SK-N-SH (cell line): ENCODE data around the gene DENND2C. TPM values are rescaled to one million over a fixed set of nuclear protein-coding genes. Genes with fewer than 3 reads are reported as not detected.

Experiments used
- CTCF ChIA-PET: fragments of 300-600, 350-600 bp; formaldehyde crosslinking; extraction: SDS; loops from one replicate; lab custom pipeline; 2021; lab: Yijun Ruan, JAX
- POLR2A ChIA-PET: fragments of 350-600 bp; sonication (Branson Sonifier 250); formaldehyde crosslinking; extraction: SDS; loops from one replicate; lab custom pipeline; 2020; ENCODE audit warnings: antibody characterized with exemption, inconsistent platforms; lab: Yijun Ruan, JAX
- DNase-seq: peaks from one replicate; pipeline ENCODE4 v3.0.0; 2012
- H2AFZ ChIP-seq: fragments of 200-600 bp; sonication (generic); 2 replicates; pipeline ENCODE4 v1.8.1; 2016; ENCODE audit warnings: antibody characterized with exemption, mild to moderate bottlenecking, low read depth
- H3F3A ChIP-seq: fragments of 200-600 bp; sonication (generic); replicated peaks from 2 replicates; pipeline ENCODE3; 2016; ENCODE audit warnings: antibody characterized with exemption, mild to moderate bottlenecking; ENCODE audit not compliant: insufficient read depth
- H3K27ac ChIP-seq, 2 experiments: fragments of 200-500 bp in 1 of 2; fragments of 200-600 bp in 1 of 2; sonication (Bioruptor generic) in 1 of 2; sonication (generic), shearing (Covaris generic) in 1 of 2; 2 replicates each; pipeline versions ENCODE4 v1.5.1 to v1.6.1; 2014 to 2016; ENCODE audit warnings: low read depth in 2 of 2, inconsistent platforms in 1 of 2, low read length in 1 of 2, mild to moderate bottlenecking in 1 of 2, mixed read lengths in 1 of 2
- H3K27me3 ChIP-seq: fragments of 200-600 bp; sonication (generic), shearing (Covaris generic); 2 replicates; pipeline ENCODE4 v1.6.1; 2016; ENCODE audit warnings: mixed run types; ENCODE audit not compliant: insufficient read depth
- H3K36me3 ChIP-seq, 2 experiments: fragments of 200-500 bp in 1 of 2; fragments of 200-600 bp in 1 of 2; sonication (Bioruptor generic) in 1 of 2; sonication (generic) in 1 of 2; replicated peaks in 1 of 2; 2 replicates each; pipeline versions ENCODE3 to v1.5.1; 2014 to 2016; ENCODE audit warnings: low read length in 1 of 2, mild to moderate bottlenecking in 1 of 2; ENCODE audit not compliant: insufficient read depth in 2 of 2, control insufficient read depth in 1 of 2
- H3K4me1 ChIP-seq, 2 experiments: fragments of 200-500 bp in 1 of 2; fragments of 200-600 bp in 1 of 2; sonication (Bioruptor generic) in 1 of 2; sonication (generic), shearing (Covaris generic) in 1 of 2; 2 replicates each; pipeline versions ENCODE4 v1.5.1 to v1.6.1; 2014 to 2016; ENCODE audit warnings: low read depth in 1 of 2, low read length in 1 of 2, mixed run types in 1 of 2; ENCODE audit not compliant: insufficient read depth in 2 of 2, control insufficient read depth in 1 of 2
- H3K4me2 ChIP-seq: fragments of 200-600 bp; sonication (generic), shearing (Covaris generic); 2 replicates; pipeline ENCODE4 v1.6.1; 2017; ENCODE audit warnings: mixed run types
- H3K4me3 ChIP-seq, 2 experiments: fragments of 200-500 bp in 1 of 2; fragments of 200-600 bp in 1 of 2; sonication (Bioruptor generic) in 1 of 2; sonication (generic), shearing (Covaris generic) in 1 of 2; 2 replicates each; pipeline versions ENCODE4 v1.5.1 to v1.8.1; 2014 to 2016; ENCODE audit warnings: low read depth in 2 of 2, inconsistent platforms in 1 of 2, low read length in 1 of 2, mild to moderate bottlenecking in 1 of 2, mixed read lengths in 1 of 2, moderate library complexity in 1 of 2
- H3K79me2 ChIP-seq: fragments of 200-600 bp; sonication (generic); 2 replicates; pipeline ENCODE4 v1.8.1; 2017; ENCODE audit warnings: mild to moderate bottlenecking; ENCODE audit not compliant: insufficient read depth
- H3K9ac ChIP-seq: fragments of 200-600 bp; sonication (generic); 2 replicates; pipeline ENCODE4 v1.6.1; 2017; ENCODE audit warnings: mixed run types
- H3K9me2 ChIP-seq: fragments of 200-600 bp; sonication (generic); 2 replicates; pipeline ENCODE4 v1.6.1; 2017; ENCODE audit warnings: mixed run types
- H3K9me3 ChIP-seq: fragments of 200-600 bp; sonication (generic); 2 replicates; pipeline ENCODE4 v1.6.1; 2017; ENCODE audit warnings: mixed run types, mild to moderate bottlenecking, moderate library complexity
- H4K20me1 ChIP-seq: fragments of 200-600 bp; sonication (generic); 2 replicates; pipeline ENCODE4 v1.6.1; 2017; ENCODE audit warnings: mild to moderate bottlenecking, mixed run types; ENCODE audit not compliant: insufficient read depth
- EZH2phosphoT487 ChIP-seq: fragments of 200-600 bp; sonication (generic); IDR thresholded peaks from 2 replicates; pipeline ENCODE4 v1.6.1; 2017; ENCODE audit warnings: low read depth, mixed run types, mild to moderate bottlenecking, antibody characterized with exemption, moderate library complexity, borderline replicate concordance
- FOXJ3 ChIP-seq: sonication (generic); formaldehyde crosslinking; IDR thresholded peaks from 2 replicates; pipeline ENCODE4 v1.5.1; 2020; ENCODE audit warnings: mild to moderate bottlenecking, missing genetic modification reagents
- FOXM1 ChIP-seq: IDR thresholded peaks from 2 replicates; pipeline ENCODE4 v1.4.0; 2012; ENCODE audit warnings: low read depth, mild to moderate bottlenecking
- GABPA ChIP-seq: IDR thresholded peaks from 2 replicates; pipeline ENCODE4 v1.4.0; 2012; ENCODE audit warnings: low read depth, mild to moderate bottlenecking
- GATA2 ChIP-seq: sonication (generic); formaldehyde crosslinking; IDR thresholded peaks from 2 replicates; pipeline ENCODE4 v1.5.0; 2020; ENCODE audit warnings: mild to moderate bottlenecking, missing genetic modification reagents
- JUND ChIP-seq: IDR thresholded peaks from 2 replicates; pipeline ENCODE4 v1.4.0; 2012
- MEF2A ChIP-seq: IDR thresholded peaks from 2 replicates; pipeline ENCODE4 v1.4.0; 2012; ENCODE audit warnings: low read depth, borderline replicate concordance
- NFIC ChIP-seq: IDR thresholded peaks from 2 replicates; pipeline ENCODE4 v1.4.0; 2012; ENCODE audit warnings: borderline replicate concordance
- POLR2AphosphoS5 ChIP-seq: IDR thresholded peaks from 2 replicates; pipeline ENCODE4 v1.6.1; 2012; ENCODE audit warnings: low read depth, low read length
- RAD21 ChIP-seq: IDR thresholded peaks from 2 replicates; pipeline ENCODE4 v1.6.1; 2012; ENCODE audit warnings: mild to moderate bottlenecking, low read length
- RCOR1 ChIP-seq: fragments of 150-350 bp; IDR thresholded peaks from 2 replicates; pipeline ENCODE4 v1.6.1; 2017; ENCODE audit warnings: antibody characterized with exemption, low read length
- RFX5 ChIP-seq: IDR thresholded peaks from 2 replicates; pipeline ENCODE4 v1.6.1; 2012; ENCODE audit warnings: mild to moderate bottlenecking, improper control_type of control experiment, low read length
- RXRA ChIP-seq: IDR thresholded peaks from 2 replicates; pipeline ENCODE4 v1.4.0; 2012; ENCODE audit warnings: low read depth, mild to moderate bottlenecking, borderline replicate concordance
- TAF1 ChIP-seq: IDR thresholded peaks from 2 replicates; pipeline ENCODE4 v1.6.1; 2012; ENCODE audit warnings: low read depth, mild to moderate bottlenecking, low read length, moderate library complexity, borderline replicate concordance
- TEAD4 ChIP-seq: IDR thresholded peaks from 2 replicates; pipeline ENCODE4 v1.4.0; 2012; ENCODE audit warnings: mild to moderate bottlenecking, borderline replicate concordance; ENCODE audit not compliant: insufficient read depth
- WGBS: methylation state at CpG from one replicate; pipeline ENCODE4 v1.1.6; 2017; ENCODE audit warnings: low lambda C conversion rate; 5-methylcytosine and 5-hydroxymethylcytosine counted together
- polyA plus RNA-seq, 3 experiments: library from polyadenylated mRNA; depleted of rRNA; stranded (reverse); fragments of >200 nt; gene quantifications; 2 replicates each; pipeline ENCODE4 v1.2.3, GENCODE V29; 2012
- TF ChIP-seq, protein P1 (sequence below): fragments of 150-350 bp; IDR thresholded peaks from 2 replicates; pipeline ENCODE4 v1.6.1; 2017; ENCODE audit warnings: antibody characterized with exemption, low read length, low read depth, borderline replicate concordance
- TF ChIP-seq, protein P2 (sequence below): IDR thresholded peaks from 2 replicates; pipeline ENCODE4 v1.4.0; 2012; ENCODE audit warnings: low read depth
- TF ChIP-seq, protein P3 (sequence below): IDR thresholded peaks from 2 replicates; pipeline ENCODE4; 2012
- TF ChIP-seq, protein P4 (sequence below): fragments of 200-600 bp; sonication (generic); IDR thresholded peaks from 2 replicates; pipeline ENCODE4 v1.6.1; 2017; ENCODE audit warnings: antibody characterized with exemption, mild to moderate bottlenecking, moderate library complexity
- TF ChIP-seq, protein P5 (sequence below): IDR thresholded peaks from 2 replicates; pipeline ENCODE4 v1.6.1; 2012; ENCODE audit warnings: mild to moderate bottlenecking, low read depth, low read length, moderate library complexity

DENND2C gene
- polyA plus RNA-seq, 1 of the 3 experiments (the other 2 are of a cell fraction) = 0.03 TPM

DNA sequence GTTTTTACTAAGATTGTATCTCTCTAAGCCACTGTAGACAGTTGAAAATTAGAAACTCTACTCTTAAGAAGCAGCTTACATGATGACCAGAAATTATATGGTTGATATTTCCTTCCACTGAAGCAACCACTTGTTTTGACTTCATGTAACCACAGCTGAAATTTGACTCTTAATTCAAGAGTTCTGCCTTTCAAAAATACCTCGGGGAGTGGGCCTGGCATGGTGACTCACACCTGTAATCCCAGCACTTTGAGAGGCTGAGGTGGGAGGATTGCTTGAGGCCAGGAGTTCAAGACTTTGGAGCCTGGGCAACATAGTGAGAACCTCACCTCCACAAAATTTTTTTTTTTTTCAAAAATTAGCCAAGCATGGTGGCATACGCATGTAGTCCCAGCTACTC lies 21.2 kb upstream of the DENND2C start:
- H3K4me1 ChIP-seq = no peaks in the 10 kb centered on the region
- WGBS = 42% methylated on average over 2 of the region's 2 CpGs
- peaks cover 25% of the 10 kb centered on the region; the same call in 1 of the 2 replicates for H3K27me3 ChIP-seq
- H3K9me2 ChIP-seq = no peaks in the 10 kb centered on the region
- no peaks in the 10 kb centered on the region for H3F3A ChIP-seq
- CTCF ChIA-PET = interaction anchor here (0.7 kb wide), 1 partner anchor 637 kb away, joined by 3 read pairs; no protein-coding TSS in a partner anchor
- no peaks in the 10 kb centered on the region for H3K9me3 ChIP-seq
- TF ChIP-seq, protein P1, sequence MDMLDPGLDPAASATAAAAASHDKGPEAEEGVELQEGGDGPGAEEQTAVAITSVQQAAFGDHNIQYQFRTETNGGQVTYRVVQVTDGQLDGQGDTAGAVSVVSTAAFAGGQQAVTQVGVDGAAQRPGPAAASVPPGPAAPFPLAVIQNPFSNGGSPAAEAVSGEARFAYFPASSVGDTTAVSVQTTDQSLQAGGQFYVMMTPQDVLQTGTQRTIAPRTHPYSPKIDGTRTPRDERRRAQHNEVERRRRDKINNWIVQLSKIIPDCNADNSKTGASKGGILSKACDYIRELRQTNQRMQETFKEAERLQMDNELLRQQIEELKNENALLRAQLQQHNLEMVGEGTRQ = no peak
- TF ChIP-seq, protein P2, sequence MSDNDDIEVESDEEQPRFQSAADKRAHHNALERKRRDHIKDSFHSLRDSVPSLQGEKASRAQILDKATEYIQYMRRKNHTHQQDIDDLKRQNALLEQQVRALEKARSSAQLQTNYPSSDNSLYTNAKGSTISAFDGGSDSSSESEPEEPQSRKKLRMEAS = no peak
- TF ChIP-seq FOXJ3 (CRISPR knock-in tag) = no peak
- TF ChIP-seq, protein P3, sequence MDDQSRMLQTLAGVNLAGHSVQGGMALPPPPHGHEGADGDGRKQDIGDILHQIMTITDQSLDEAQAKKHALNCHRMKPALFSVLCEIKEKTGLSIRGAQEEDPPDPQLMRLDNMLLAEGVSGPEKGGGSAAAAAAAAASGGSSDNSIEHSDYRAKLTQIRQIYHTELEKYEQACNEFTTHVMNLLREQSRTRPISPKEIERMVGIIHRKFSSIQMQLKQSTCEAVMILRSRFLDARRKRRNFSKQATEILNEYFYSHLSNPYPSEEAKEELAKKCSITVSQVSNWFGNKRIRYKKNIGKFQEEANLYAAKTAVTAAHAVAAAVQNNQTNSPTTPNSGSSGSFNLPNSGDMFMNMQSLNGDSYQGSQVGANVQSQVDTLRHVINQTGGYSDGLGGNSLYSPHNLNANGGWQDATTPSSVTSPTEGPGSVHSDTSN = no peak
- no peak for TF ChIP-seq RCOR1
- no peak for TF ChIP-seq TAF1
- TF ChIP-seq, protein P4, sequence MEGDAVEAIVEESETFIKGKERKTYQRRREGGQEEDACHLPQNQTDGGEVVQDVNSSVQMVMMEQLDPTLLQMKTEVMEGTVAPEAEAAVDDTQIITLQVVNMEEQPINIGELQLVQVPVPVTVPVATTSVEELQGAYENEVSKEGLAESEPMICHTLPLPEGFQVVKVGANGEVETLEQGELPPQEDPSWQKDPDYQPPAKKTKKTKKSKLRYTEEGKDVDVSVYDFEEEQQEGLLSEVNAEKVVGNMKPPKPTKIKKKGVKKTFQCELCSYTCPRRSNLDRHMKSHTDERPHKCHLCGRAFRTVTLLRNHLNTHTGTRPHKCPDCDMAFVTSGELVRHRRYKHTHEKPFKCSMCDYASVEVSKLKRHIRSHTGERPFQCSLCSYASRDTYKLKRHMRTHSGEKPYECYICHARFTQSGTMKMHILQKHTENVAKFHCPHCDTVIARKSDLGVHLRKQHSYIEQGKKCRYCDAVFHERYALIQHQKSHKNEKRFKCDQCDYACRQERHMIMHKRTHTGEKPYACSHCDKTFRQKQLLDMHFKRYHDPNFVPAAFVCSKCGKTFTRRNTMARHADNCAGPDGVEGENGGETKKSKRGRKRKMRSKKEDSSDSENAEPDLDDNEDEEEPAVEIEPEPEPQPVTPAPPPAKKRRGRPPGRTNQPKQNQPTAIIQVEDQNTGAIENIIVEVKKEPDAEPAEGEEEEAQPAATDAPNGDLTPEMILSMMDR = no peak
- no peak for TF ChIP-seq POLR2AphosphoS5
- no peak for TF ChIP-seq EZH2phosphoT487
- TF ChIP-seq, protein P5, sequence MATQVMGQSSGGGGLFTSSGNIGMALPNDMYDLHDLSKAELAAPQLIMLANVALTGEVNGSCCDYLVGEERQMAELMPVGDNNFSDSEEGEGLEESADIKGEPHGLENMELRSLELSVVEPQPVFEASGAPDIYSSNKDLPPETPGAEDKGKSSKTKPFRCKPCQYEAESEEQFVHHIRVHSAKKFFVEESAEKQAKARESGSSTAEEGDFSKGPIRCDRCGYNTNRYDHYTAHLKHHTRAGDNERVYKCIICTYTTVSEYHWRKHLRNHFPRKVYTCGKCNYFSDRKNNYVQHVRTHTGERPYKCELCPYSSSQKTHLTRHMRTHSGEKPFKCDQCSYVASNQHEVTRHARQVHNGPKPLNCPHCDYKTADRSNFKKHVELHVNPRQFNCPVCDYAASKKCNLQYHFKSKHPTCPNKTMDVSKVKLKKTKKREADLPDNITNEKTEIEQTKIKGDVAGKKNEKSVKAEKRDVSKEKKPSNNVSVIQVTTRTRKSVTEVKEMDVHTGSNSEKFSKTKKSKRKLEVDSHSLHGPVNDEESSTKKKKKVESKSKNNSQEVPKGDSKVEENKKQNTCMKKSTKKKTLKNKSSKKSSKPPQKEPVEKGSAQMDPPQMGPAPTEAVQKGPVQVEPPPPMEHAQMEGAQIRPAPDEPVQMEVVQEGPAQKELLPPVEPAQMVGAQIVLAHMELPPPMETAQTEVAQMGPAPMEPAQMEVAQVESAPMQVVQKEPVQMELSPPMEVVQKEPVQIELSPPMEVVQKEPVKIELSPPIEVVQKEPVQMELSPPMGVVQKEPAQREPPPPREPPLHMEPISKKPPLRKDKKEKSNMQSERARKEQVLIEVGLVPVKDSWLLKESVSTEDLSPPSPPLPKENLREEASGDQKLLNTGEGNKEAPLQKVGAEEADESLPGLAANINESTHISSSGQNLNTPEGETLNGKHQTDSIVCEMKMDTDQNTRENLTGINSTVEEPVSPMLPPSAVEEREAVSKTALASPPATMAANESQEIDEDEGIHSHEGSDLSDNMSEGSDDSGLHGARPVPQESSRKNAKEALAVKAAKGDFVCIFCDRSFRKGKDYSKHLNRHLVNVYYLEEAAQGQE = no peak
- no peak for TF ChIP-seq RXRA
- TF ChIP-seq NFIC = no peak
- no peak for TF ChIP-seq JUND
- no peak for TF ChIP-seq GATA2 (CRISPR knock-in tag)
- TF ChIP-seq MEF2A = no peak
- TF ChIP-seq RFX5 = no peak
- no peak for TF ChIP-seq FOXM1
- no peak for TF ChIP-seq TEAD4
- TF ChIP-seq RAD21 = no peak
- TF ChIP-seq GABPA = no peak
- H2AFZ ChIP-seq = no peak overlapping the region
- no peaks in the 10 kb centered on the region for H3K36me3 ChIP-seq
- no peak overlapping the region for H3K9ac ChIP-seq
- H3K79me2 ChIP-seq = no peaks in the 10 kb centered on the region
- no peak overlapping the region for H3K4me2 ChIP-seq
- no peaks in the 10 kb centered on the region for H4K20me1 ChIP-seq
- POLR2A ChIA-PET = no interaction called here
- H3K4me3 ChIP-seq = no peak overlapping the region
- H3K27ac ChIP-seq = no peak overlapping the region
- no peak for DNase-seq
